Activated CD8-positive, alpha-beta T cell treated with anti-CD3 and anti-CD28 coated beads, Interleukin-2, amount 10 ng/mL, durations not matched to agents 7 days and 5 days (primary cell): ENCODE results near the gene NEURL3. TPM values are rescaled to one million over a fixed set of nuclear protein-coding genes. Genes with fewer than 3 reads are reported as not detected.
"Not testable (repeated sequence)": the region's sequence is repeated elsewhere in the genome, so short reads cannot be mapped to it uniquely, and the experiment has no call there.

Experiments
- ATAC-seq: fragments of 150-1000 bp; cut with Tn5 transposase; one replicate; pipeline ENCODE4 v1.10.0; 2021; ENCODE audit warnings: moderate library complexity
- CTCF ChIA-PET: fragments of 350-600 bp; sonication (Branson Sonifier 250); formaldehyde crosslinking; loops from one replicate; lab custom pipeline; 2021; ENCODE audit warnings: antibody characterized with exemption; lab: Charles Lee
- POLR2A ChIA-PET: fragments of 350-600 bp; sonication (Branson Sonifier 250); formaldehyde crosslinking; loops from one replicate; lab custom pipeline; 2021; ENCODE audit warnings: antibody characterized with exemption; lab: Charles Lee
- DNase-seq: peaks from one replicate; pipeline ENCODE4 v3.0.0-alpha.2; 2020
- H3K27ac Mint-ChIP-seq: one replicate; pipeline ENCODE4 v1.8.0; 2021; ENCODE audit warnings: mild to moderate bottlenecking, mixed read lengths
- H3K27me3 Mint-ChIP-seq: one replicate; pipeline ENCODE4 v1.8.0; 2021; ENCODE audit warnings: low read depth, mixed read lengths
- H3K36me3 Mint-ChIP-seq: one replicate; pipeline ENCODE4 v1.8.0; 2021; ENCODE audit warnings: low read depth, mixed read lengths
- H3K4me1 Mint-ChIP-seq: one replicate; pipeline ENCODE4 v1.8.0; 2021; ENCODE audit warnings: low read depth, mixed read lengths
- H3K4me3 Mint-ChIP-seq: one replicate; pipeline ENCODE4 v1.8.0; 2021; ENCODE audit warnings: mild to moderate bottlenecking, mixed read lengths
- H3K9me3 Mint-ChIP-seq: one replicate; pipeline ENCODE4 v1.8.0; 2022; ENCODE audit warnings: mixed read lengths; ENCODE audit not compliant: insufficient read depth
- total RNA-seq, 2 experiments: library from RNA; stranded (reverse); gene quantifications; one replicate each; pipeline ENCODE4 v1.2.3, GENCODE V29; 2021

The NEURL3 gene
- not detected for total RNA-seq

- no peak within 1 kb of the TSS for H3K4me3 Mint-ChIP-seq
These were observed at the start of gene NEURL3 for GRCh38 chr2:96505231-96505889. Gene NEURL3, minus strand, starts transcription at chr2:96505357. Its CDS starts 71 bp downstream, at chr2:96505286.

GRCh38 chr2:96554293-96555145 is 49.4 kb upstream of the NEURL3 start:
- Mint-ChIP-seq H3K36me3 (peaks cover 15% of the 10 kb centered on the region), H3K27ac (peak overlapping the region; percentile 43), H3K9me3 (no peaks in the 10 kb centered on the region), H3K4me1 (peaks cover 25% of the 10 kb centered on the region), H3K27me3 (no peaks in the 10 kb centered on the region), H3K4me3 (no peak overlapping the region)
- POLR2A ChIA-PET = interaction anchor here (0.6 to 2.1 kb wide), 7 partner anchors 14 to 224 kb away, joined by 3 to 22 read pairs (median 5); no protein-coding TSS in a partner anchor
- CTCF ChIA-PET = interaction anchor here (0.6 to 6.0 kb wide), 52 partner anchors 10 to 326 kb away, joined by 3 to 90 read pairs (median 4); partner anchors contain the start of genes ARID5A, ITPRIPL1 and NCAPH
- DNase-seq (peak; percentile 73), ATAC-seq (peak; percentile 77)

More at GRCh38 chr2:96505231-96505889, at the start of gene NEURL3:
- ATAC-seq = no peak
- peaks cover 30% of the 10 kb centered on the region for H3K4me1 Mint-ChIP-seq
- ChIA-PET CTCF (interaction anchor here (1.3 to 11.3 kb wide), 2 partner anchors 99 to 168 kb away, joined by 3 to 162 read pairs; no protein-coding TSS in a partner anchor), POLR2A (interaction anchor here (1.3 kb wide), 1 partner anchor 98 kb away, joined by 4 read pairs; no protein-coding TSS in a partner anchor)
- no peak within 1 kb of the TSS for H3K27ac Mint-ChIP-seq
- no peaks in the 10 kb centered on the region for H3K9me3 Mint-ChIP-seq
- peak; percentile 19 for DNase-seq
- H3K27me3 Mint-ChIP-seq = peaks cover 4% of the 10 kb centered on the region
- H3K36me3 Mint-ChIP-seq = no peaks in the 10 kb centered on the region

GRCh38 chr2:96553957-96554292 is 48.8 kb upstream of the NEURL3 start:
- ATAC-seq, DNase-seq, H3K9me3 Mint-ChIP-seq, H3K27me3 Mint-ChIP-seq, H3K4me3 Mint-ChIP-seq: not testable (repeated sequence)
- Mint-ChIP-seq H3K27ac (peak overlapping the region; percentile 43), H3K36me3 (peaks cover 15% of the 10 kb centered on the region), H3K4me1 (peaks cover 25% of the 10 kb centered on the region)
- POLR2A ChIA-PET = interaction anchor here (0.8 to 2.1 kb wide), 5 partner anchors 16 to 196 kb away, joined by 3 to 22 read pairs (median 5); no protein-coding TSS in a partner anchor
- CTCF ChIA-PET = interaction anchor here (0.7 to 6.0 kb wide), 50 partner anchors 10 to 327 kb away, joined by 3 to 90 read pairs (median 4); partner anchors contain the start of genes ARID5A, ITPRIPL1 and NCAPH

GRCh38 chr2:96553176-96553956 is 48.2 kb upstream of the NEURL3 start:
- CTCF ChIA-PET = interaction anchor here (0.7 to 6.0 kb wide), 39 partner anchors 11 to 327 kb away, joined by 3 to 90 read pairs (median 4); partner anchors contain the start of genes ARID5A and NCAPH
- POLR2A ChIA-PET = interaction anchor here (0.9 to 2.1 kb wide), 5 partner anchors 15 to 195 kb away, joined by 3 to 22 read pairs (median 5); no protein-coding TSS in a partner anchor
- Mint-ChIP-seq H3K27ac (peak overlapping the region; percentile 30), H3K27me3 (no peaks in the 10 kb centered on the region), H3K36me3 (peaks cover 19% of the 10 kb centered on the region), H3K9me3 (no peaks in the 10 kb centered on the region), H3K4me3 (no peak overlapping the region), H3K4me1 (peaks cover 25% of the 10 kb centered on the region)
- ATAC-seq (no peak), DNase-seq (no peak)

GRCh38 chr2:96552315-96553175 is 47.4 kb upstream of the NEURL3 start:
- peaks cover 28% of the 10 kb centered on the region for H3K4me1 Mint-ChIP-seq
- DNase-seq (no peak), ATAC-seq (no peak)
- no peak overlapping the region for H3K27ac Mint-ChIP-seq
- ChIA-PET CTCF (interaction anchor here (5.7 to 6.0 kb wide), 2 partner anchors 11 to 145 kb away, joined by 67 to 90 read pairs; no protein-coding TSS in a partner anchor), POLR2A (interaction anchor here (1.1 kb wide), 1 partner anchor 20 kb away, joined by 4 read pairs; no protein-coding TSS in a partner anchor)
- no peak overlapping the region for H3K4me3 Mint-ChIP-seq
- peaks cover 25% of the 10 kb centered on the region for H3K36me3 Mint-ChIP-seq
- H3K27me3 Mint-ChIP-seq = no peaks in the 10 kb centered on the region
- no peaks in the 10 kb centered on the region for H3K9me3 Mint-ChIP-seq

- no peak overlapping the region for H3K4me3 Mint-ChIP-seq
- ChIA-PET CTCF (interaction anchor here (6.0 kb wide), 1 partner anchor 10 kb away, joined by 90 read pairs; no protein-coding TSS in a partner anchor), POLR2A (no interaction called here)
- H3K27ac Mint-ChIP-seq = no peak overlapping the region
- no peaks in the 10 kb centered on the region for H3K9me3 Mint-ChIP-seq
- peaks cover 32% of the 10 kb centered on the region for H3K4me1 Mint-ChIP-seq
- peaks cover 31% of the 10 kb centered on the region for H3K36me3 Mint-ChIP-seq
- ATAC-seq (no peak), DNase-seq (no peak)
- no peaks in the 10 kb centered on the region for H3K27me3 Mint-ChIP-seq
These were observed 46.6 kb upstream of the NEURL3 start for GRCh38 chr2:96551605-96552314.

GRCh38 chr2:96550787-96551604 is 45.8 kb upstream of the NEURL3 start:
- POLR2A ChIA-PET = interaction anchor here (1.6 kb wide), 1 partner anchor 12 kb away, joined by 18 read pairs; no protein-coding TSS in a partner anchor
- Mint-ChIP-seq H3K4me3 (no peak overlapping the region), H3K27me3 (no peaks in the 10 kb centered on the region), H3K36me3 (peaks cover 37% of the 10 kb centered on the region), H3K9me3 (no peaks in the 10 kb centered on the region), H3K4me1 (peaks cover 36% of the 10 kb centered on the region), H3K27ac (no peak overlapping the region)
- ATAC-seq (no peak), DNase-seq (no peak)
- CTCF ChIA-PET = no interaction called here

GRCh38 chr2:96549967-96550786 is 45.0 kb upstream of the NEURL3 start:
- H3K36me3 Mint-ChIP-seq = peaks cover 42% of the 10 kb centered on the region
- H3K27me3 Mint-ChIP-seq = no peaks in the 10 kb centered on the region
- POLR2A ChIA-PET = interaction anchor here (1.6 kb wide), 1 partner anchor 11 kb away, joined by 18 read pairs; no protein-coding TSS in a partner anchor
- ATAC-seq (no peak), DNase-seq (no peak)
- H3K27ac Mint-ChIP-seq = no peak overlapping the region
- CTCF ChIA-PET = no interaction called here
- no peaks in the 10 kb centered on the region for H3K9me3 Mint-ChIP-seq
- H3K4me1 Mint-ChIP-seq = peaks cover 44% of the 10 kb centered on the region
- no peak overlapping the region for H3K4me3 Mint-ChIP-seq

- DNase-seq = no peak
- no peak for ATAC-seq
- Mint-ChIP-seq H3K36me3 (peaks cover 48% of the 10 kb centered on the region), H3K9me3 (no peaks in the 10 kb centered on the region), H3K27ac (no peak overlapping the region), H3K4me1 (peaks cover 45% of the 10 kb centered on the region), H3K4me3 (no peak overlapping the region), H3K27me3 (no peaks in the 10 kb centered on the region)
- ChIA-PET CTCF (no interaction called here), POLR2A (interaction anchor here (0.5 kb wide), 1 partner anchor 117 kb away, joined by 3 read pairs; no protein-coding TSS in a partner anchor)
These were observed 44.3 kb upstream of the NEURL3 start for GRCh38 chr2:96549466-96549785.
